Parietal lobe (tissue), 2 donors: ENCODE results near the gene BBC3. TPM values are rescaled to one million over a fixed set of nuclear protein-coding genes. Genes with fewer than 3 reads are reported as not detected.

ENCODE experiments used
- small RNA-seq: library from RNA; depleted of rRNA; stranded (forward); fragments of <200 nt; gene quantifications from one replicate; pipeline ENCODE3, GENCODE V24; 2014; ENCODE audit warnings: low replicate concordance
- total RNA-seq: library from RNA; depleted of rRNA; stranded (reverse); fragments of >200 nt; gene quantifications from one replicate; pipeline ENCODE4 v1.2.3, GENCODE V29; 2014

BBC3 gene
- total RNA-seq, result 10.3 TPM

GRCh38 chr19:47230921-47231214 lies at the start of gene BBC3:
Gene BBC3 (minus strand): TSS chr19:47231199. CDS start chr19:47228431, 2,768 bp downstream.

GRCh38 chr19:47274071-47274890 lies 43.3 kb upstream of the BBC3 start, which contains the start of gene INAFM1:
Gene INAFM1 (plus strand): TSS chr19:47274885. CDS start chr19:47274920, 35 bp downstream.

GRCh38 chr19:47255879-47256692 lies 25.1 kb upstream of the BBC3 start, which contains the start of gene CCDC9:
Gene CCDC9 (plus strand): TSS chr19:47256525. CDS start chr19:47258401, 1,876 bp downstream.

Small RNA genes lying within 50 kb of the gene (small RNA-seq; reads per million reads assigned to genes)
- gene MIR3190, result not detected

Other genes with a start within 250 kb of the BBC3 start
- gene NPAS1, start 211.4 kb downstream of the BBC3 start, total RNA-seq, result 10.0 TPM
- 11.3 TPM for gene TMEM160, start 182.6 kb downstream of the BBC3 start, total RNA-seq
- gene ZC3H4, start 117.4 kb downstream of the BBC3 start, total RNA-seq, result 18.8 TPM
- gene SAE1, start 100.4 kb downstream of the BBC3 start, total RNA-seq, result 69.2 TPM
- gene CCDC9, start 25.3 kb upstream of the BBC3 start, total RNA-seq, result 3.8 TPM
- gene INAFM1, start 43.7 kb upstream of the BBC3 start, total RNA-seq, result 5.0 TPM
- 0.31 TPM for gene C5AR1, start 78.7 kb upstream of the BBC3 start, total RNA-seq
- under 0.01 TPM for gene C5AR2, start 101.0 kb upstream of the BBC3 start, total RNA-seq
- 23.2 TPM for gene DHX34, start 118.1 kb upstream of the BBC3 start, total RNA-seq
- 94.8 TPM for gene MEIS3, start 188.3 kb upstream of the BBC3 start, total RNA-seq
- 42.3 TPM for gene SLC8A2, start 240.7 kb upstream of the BBC3 start, total RNA-seq